Kidney epithelial cell (primary cell): Measurements from ENCODE around the gene HPSE. TPM values are rescaled to one million over a fixed set of nuclear protein-coding genes. Genes with fewer than 3 reads are reported as not detected.
A peak's percentile ranks its signal among the peaks of the same experiment; 100 is the strongest.

ENCODE experiments used
- DNase-seq: peaks from one replicate; pipeline ENCODE4 v3.0.0-alpha.2; 2010; ENCODE audit warnings: low read depth
- H3K27me3 ChIP-seq: 2 replicates; pipeline ENCODE4 v1.6.0; 2011; ENCODE audit warnings: low read length; ENCODE audit not compliant: control insufficient read depth, insufficient read depth
- H3K36me3 ChIP-seq: 2 replicates; pipeline ENCODE4 v1.5.1; 2011; ENCODE audit warnings: low read length; ENCODE audit not compliant: control insufficient read depth, insufficient read depth
- H3K4me3 ChIP-seq: 2 replicates; pipeline ENCODE4 v1.5.1; 2011; ENCODE audit warnings: low read depth, mild to moderate bottlenecking, control low read depth, low read length
- total RNA-seq: library from RNA; depleted of rRNA; stranded (reverse); fragments of >200 nt; gene quantifications from 2 replicates; pipeline ENCODE4 v1.2.3, GENCODE V29; 2015
- TF ChIP-seq, protein P1 (sequence below): IDR thresholded peaks from 2 replicates; pipeline ENCODE4 v1.5.1; 2011; ENCODE audit warnings: mild to moderate bottlenecking, moderate library complexity, low read length, control low read depth, inconsistent platforms; ENCODE audit not compliant: insufficient read depth, poor library complexity, severe bottlenecking

The HPSE gene
- total RNA-seq, 1 donor from 2014 or later = 0.21 TPM

DNA sequence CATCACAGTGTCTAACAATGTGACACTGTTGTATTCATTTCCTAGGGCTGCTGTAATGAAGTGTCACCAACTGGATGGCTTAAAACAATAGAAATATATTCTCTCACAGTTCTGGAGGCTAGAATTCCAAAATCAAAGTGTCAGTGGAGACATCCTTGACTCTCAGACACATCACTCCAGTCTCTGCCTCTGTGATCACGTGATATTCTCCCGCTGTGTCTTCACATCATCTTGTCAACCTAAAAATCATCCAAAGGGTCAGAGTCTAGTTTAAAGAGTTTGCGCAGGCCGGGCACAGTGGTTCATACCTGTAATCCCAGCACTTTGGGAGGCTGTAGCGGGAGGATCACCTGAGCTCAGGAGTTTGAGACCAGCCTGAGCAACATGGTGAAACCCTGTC is 36.6 kb upstream of the HPSE start:
- TF ChIP-seq, protein P1, sequence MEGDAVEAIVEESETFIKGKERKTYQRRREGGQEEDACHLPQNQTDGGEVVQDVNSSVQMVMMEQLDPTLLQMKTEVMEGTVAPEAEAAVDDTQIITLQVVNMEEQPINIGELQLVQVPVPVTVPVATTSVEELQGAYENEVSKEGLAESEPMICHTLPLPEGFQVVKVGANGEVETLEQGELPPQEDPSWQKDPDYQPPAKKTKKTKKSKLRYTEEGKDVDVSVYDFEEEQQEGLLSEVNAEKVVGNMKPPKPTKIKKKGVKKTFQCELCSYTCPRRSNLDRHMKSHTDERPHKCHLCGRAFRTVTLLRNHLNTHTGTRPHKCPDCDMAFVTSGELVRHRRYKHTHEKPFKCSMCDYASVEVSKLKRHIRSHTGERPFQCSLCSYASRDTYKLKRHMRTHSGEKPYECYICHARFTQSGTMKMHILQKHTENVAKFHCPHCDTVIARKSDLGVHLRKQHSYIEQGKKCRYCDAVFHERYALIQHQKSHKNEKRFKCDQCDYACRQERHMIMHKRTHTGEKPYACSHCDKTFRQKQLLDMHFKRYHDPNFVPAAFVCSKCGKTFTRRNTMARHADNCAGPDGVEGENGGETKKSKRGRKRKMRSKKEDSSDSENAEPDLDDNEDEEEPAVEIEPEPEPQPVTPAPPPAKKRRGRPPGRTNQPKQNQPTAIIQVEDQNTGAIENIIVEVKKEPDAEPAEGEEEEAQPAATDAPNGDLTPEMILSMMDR = no peak
- Histone ChIP-seq H3K36me3 (no peaks in the 10 kb centered on the region), H3K27me3 (no peaks in the 10 kb centered on the region), H3K4me3 (no peak overlapping the region)
- no peak for DNase-seq

DNA sequence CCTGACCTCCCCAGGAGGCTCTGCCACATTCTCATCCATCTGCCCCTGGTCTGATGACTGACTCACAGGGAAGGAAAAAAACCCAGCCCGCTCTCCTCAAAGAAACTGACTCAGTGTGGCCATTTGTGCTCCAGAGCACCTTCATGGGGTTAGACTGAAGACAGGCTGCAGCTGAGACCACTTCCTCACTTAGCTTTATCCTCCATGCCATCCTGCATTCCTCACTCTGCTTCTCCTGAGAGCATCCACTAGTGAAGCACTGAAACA is 35.9 kb upstream of the HPSE start:
- TF ChIP-seq, protein P1 = no peak
- DNase-seq = no peak
- H3K4me3 ChIP-seq = no peak overlapping the region

DNA sequence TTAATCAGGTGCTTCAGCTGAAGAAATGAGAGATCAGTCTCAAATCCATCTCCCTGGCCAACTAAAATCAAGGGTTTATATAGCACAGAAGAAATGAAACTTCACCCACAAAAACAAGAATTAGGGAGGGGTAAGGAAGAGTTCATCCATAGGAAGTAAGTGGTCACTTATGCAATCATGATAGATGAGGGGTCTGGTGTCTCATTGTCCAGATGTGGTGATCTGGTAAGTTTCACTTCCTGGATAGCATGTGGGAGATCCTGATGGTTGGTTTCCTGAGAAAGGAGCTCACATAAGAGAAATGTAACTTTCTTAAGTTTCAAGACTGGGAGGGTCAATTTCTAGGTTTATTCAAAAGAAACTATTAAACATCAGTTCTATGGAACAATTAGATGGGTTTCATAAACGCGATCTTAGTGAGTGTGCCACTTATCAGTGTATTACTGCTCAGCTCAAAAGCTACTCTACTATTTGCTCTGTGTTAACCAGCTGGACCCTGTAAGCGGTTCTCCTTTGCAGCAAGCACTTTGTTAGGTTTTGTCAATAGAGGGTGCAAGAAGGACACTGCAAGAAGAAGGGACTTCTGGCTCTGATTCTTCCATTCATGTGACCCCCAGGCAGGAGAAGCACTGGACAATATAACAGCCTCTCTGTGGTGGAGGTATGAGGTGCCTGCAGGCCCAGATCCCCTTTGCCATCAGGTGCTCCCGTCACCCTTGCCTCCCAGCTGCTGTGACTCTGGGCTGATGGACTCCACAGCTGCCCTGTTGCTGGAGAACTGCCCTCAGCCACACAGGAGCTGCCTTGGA is 35.4 kb upstream of the HPSE start:
- TF ChIP-seq, protein P1 = no peak
- H3K27me3 ChIP-seq = no peaks in the 10 kb centered on the region
- DNase-seq = no peak
- H3K36me3 ChIP-seq = no peaks in the 10 kb centered on the region
- H3K4me3 ChIP-seq = no peak overlapping the region

More for the DNA sequence above, 35.9 kb upstream of the HPSE start:
- Histone ChIP-seq H3K27me3 (no peaks in the 10 kb centered on the region), H3K36me3 (no peaks in the 10 kb centered on the region)

DNA sequence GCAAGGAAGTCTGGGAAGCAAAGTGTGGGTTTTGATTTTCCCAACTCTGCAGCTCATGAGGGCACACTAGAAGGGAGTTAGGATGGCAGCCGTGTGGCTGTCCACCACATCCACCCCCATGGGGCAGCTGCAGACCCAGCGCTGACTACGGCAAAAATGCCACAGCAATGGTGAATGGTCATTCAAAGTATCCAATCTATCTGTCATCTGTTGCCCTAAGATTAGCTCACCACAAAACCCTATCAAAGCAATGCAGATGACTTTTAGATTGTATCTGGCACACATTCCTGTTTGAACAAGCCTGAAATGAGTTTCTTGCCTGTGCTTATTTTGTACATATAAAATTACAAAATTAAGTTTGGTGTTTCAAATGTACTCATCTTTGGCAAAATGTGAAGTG is 29.7 kb upstream of the HPSE start:
- no peak overlapping the region for H3K4me3 ChIP-seq
- no peaks in the 10 kb centered on the region for H3K36me3 ChIP-seq
- TF ChIP-seq, protein P1 = no peak
- H3K27me3 ChIP-seq = no peaks in the 10 kb centered on the region
- DNase-seq = no peak

DNA sequence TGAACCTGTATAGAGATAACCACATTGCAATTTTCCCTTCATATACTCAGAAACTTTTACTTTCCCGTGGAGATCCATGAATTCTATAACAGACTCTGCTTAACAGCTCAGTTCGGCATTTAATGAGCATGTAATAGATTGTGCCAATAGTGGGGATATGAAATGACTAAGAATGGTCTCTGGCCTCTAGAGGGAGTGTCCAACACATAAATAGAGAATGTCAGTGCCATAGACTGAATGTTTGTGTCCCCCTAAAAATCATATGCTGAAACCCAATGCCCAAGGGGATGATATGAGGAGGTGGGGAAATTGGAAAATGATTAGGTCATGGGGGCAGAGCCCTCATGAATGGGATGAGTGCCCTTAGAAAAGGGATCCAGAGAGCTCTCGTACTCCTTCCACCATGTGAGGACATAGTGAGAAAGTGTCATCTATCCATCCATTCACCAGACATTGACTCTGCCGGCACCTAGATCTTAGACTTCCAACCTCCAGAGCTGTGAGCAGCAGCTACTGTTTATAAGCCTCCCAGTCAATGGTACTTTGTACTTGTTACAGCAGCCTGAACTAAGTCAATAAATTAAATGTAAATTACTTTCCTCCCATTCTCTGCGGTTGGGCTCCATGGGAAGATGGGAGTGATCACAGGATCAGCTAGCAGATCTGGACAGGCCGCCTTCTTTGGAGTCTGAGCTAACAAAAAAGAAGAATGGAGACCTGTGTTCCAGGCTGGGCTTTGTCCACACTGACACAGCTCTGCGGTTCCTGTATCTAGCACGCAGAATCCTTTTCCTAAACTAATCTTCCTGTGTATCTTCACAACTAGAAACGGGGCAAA is 28.1 kb upstream of the HPSE start:
- Histone ChIP-seq H3K27me3 (no peaks in the 10 kb centered on the region), H3K4me3 (no peak overlapping the region), H3K36me3 (no peaks in the 10 kb centered on the region)
- DNase-seq = no peak
- TF ChIP-seq, protein P1 = peak; percentile 39
